ENCODE data around the gene XXYLT1. TPM values are rescaled to one million over a fixed set of nuclear protein-coding genes. Genes with fewer than 3 reads are reported as not detected.

XXYLT1 gene
- total RNA-seq, 1 experiment from 2014 or later = 53.9 TPM

- no peaks in the 10 kb centered on the region for H3K9me3 ChIP-seq (ENCODE audit: low read depth, low read length, poor library complexity, severe bottlenecking)
- no peaks in the 10 kb centered on the region for H3K27me3 ChIP-seq (replicated peaks; ENCODE audit: insufficient read depth, low read depth, low read length, poor library complexity)
- peaks cover 50% of the 10 kb centered on the region for H3K4me1 ChIP-seq (ENCODE audit: insufficient read depth, low read length, poor library complexity, severe bottlenecking)
- no peak overlapping the region for H3K4me3 ChIP-seq (ENCODE audit: low read depth, low read length, poor library complexity, severe bottlenecking)
- DNase-seq (ENCODE audit: low spot score) = peak; percentile 55
- ChIA-PET CTCF (no interaction called here), POLR2A (ENCODE audit: low non-redundant PET) (no interaction called here)
- no peaks in the 10 kb centered on the region for H3K36me3 ChIP-seq (ENCODE audit: insufficient read depth, low read length, poor library complexity, severe bottlenecking)
- BruUV-seq (replicated peaks) = no TSS peak
- TF ChIP-seq EZH2 (IDR thresholded peaks at IDR 0.05; ENCODE audit: borderline replicate concordance, low read depth, low read length, poor library complexity, severe bottlenecking) = no peak
- no peak for TF ChIP-seq CTCF (conservative IDR thresholded peaks at IDR 0.05; ENCODE audit: low read depth, low read length)
- intact Hi-C loops (cut with micrococcal nuclease; ENCODE audit: unreplicated experiment) = no loop called here
- H3K27ac ChIP-seq (ENCODE audit: low read depth, low read length, poor library complexity, severe bottlenecking) = no peak overlapping the region
These were observed 63.2 kb downstream of the XXYLT1 start for GRCh38 chr3:195207731-195208130.

GRCh38 chr3:195207056-195207455 is 63.9 kb downstream of the XXYLT1 start:
- intact Hi-C loops (cut with micrococcal nuclease; ENCODE audit: unreplicated experiment) = no loop called here
- H3K27ac ChIP-seq (ENCODE audit: low read depth, low read length, poor library complexity, severe bottlenecking) = no peak overlapping the region
- H3K27me3 ChIP-seq (replicated peaks; ENCODE audit: insufficient read depth, low read depth, low read length, poor library complexity) = no peaks in the 10 kb centered on the region
- H3K4me1 ChIP-seq (ENCODE audit: insufficient read depth, low read length, poor library complexity, severe bottlenecking) = peaks cover 50% of the 10 kb centered on the region
- H3K4me3 ChIP-seq (ENCODE audit: low read depth, low read length, poor library complexity, severe bottlenecking) = no peak overlapping the region
- TF ChIP-seq CTCF (conservative IDR thresholded peaks at IDR 0.05; ENCODE audit: low read depth, low read length) (no peak), EZH2 (IDR thresholded peaks at IDR 0.05; ENCODE audit: borderline replicate concordance, low read depth, low read length, poor library complexity, severe bottlenecking) (no peak)
- DNase-seq (ENCODE audit: low spot score) = no peak
- H3K9me3 ChIP-seq (ENCODE audit: low read depth, low read length, poor library complexity, severe bottlenecking) = no peaks in the 10 kb centered on the region
- no TSS peak for BruUV-seq (replicated peaks)
- ChIA-PET POLR2A (ENCODE audit: low non-redundant PET) (no interaction called here), CTCF (no interaction called here)
- H3K36me3 ChIP-seq (ENCODE audit: insufficient read depth, low read length, poor library complexity, severe bottlenecking) = no peaks in the 10 kb centered on the region

- Histone ChIP-seq H3K36me3 (ENCODE audit: insufficient read depth, low read length, poor library complexity, severe bottlenecking) (no peaks in the 10 kb centered on the region), H3K9me3 (ENCODE audit: low read depth, low read length, poor library complexity, severe bottlenecking) (no peaks in the 10 kb centered on the region), H3K4me1 (ENCODE audit: insufficient read depth, low read length, poor library complexity, severe bottlenecking) (peaks cover 36% of the 10 kb centered on the region), H3K4me3 (ENCODE audit: low read depth, low read length, poor library complexity, severe bottlenecking) (no peak overlapping the region), H3K27me3 (replicated peaks; ENCODE audit: insufficient read depth, low read depth, low read length, poor library complexity) (no peaks in the 10 kb centered on the region), H3K27ac (ENCODE audit: low read depth, low read length, poor library complexity, severe bottlenecking) (peak overlapping the region; percentile 85)
- peak; percentile 77 for DNase-seq (ENCODE audit: low spot score)
- intact Hi-C loops (cut with micrococcal nuclease; ENCODE audit: unreplicated experiment) = no loop called here
- ChIA-PET POLR2A (ENCODE audit: low non-redundant PET) (no interaction called here), CTCF (interaction anchor here (0.6 kb wide), 2 partner anchors 72 to 203 kb away, joined by 3 to 5 read pairs; no protein-coding TSS in a partner anchor)
- BruUV-seq (replicated peaks) = TSS peak; percentile 21
- TF ChIP-seq CTCF (conservative IDR thresholded peaks at IDR 0.05; ENCODE audit: low read depth, low read length) (no peak), EZH2 (IDR thresholded peaks at IDR 0.05; ENCODE audit: borderline replicate concordance, low read depth, low read length, poor library complexity, severe bottlenecking) (no peak)
These were observed 66.4 kb downstream of the XXYLT1 start for GRCh38 chr3:195204360-195205163.
